HL-60/S4 treated with phorbol 12-myristate 13-acetate at 8.2 ng/mL for 4 days and 3 days (cell line): ENCODE results near the gene SYT12.

Experiments
- in situ Hi-C: fragments of 300-500 bp; cut with MboI; formaldehyde crosslinking; loops from 2 replicates; pipeline ENCODE4 v1.15.0; 2022; ENCODE audit warnings: low sequenced_read_pairs

The SYT12 gene

DNA sequence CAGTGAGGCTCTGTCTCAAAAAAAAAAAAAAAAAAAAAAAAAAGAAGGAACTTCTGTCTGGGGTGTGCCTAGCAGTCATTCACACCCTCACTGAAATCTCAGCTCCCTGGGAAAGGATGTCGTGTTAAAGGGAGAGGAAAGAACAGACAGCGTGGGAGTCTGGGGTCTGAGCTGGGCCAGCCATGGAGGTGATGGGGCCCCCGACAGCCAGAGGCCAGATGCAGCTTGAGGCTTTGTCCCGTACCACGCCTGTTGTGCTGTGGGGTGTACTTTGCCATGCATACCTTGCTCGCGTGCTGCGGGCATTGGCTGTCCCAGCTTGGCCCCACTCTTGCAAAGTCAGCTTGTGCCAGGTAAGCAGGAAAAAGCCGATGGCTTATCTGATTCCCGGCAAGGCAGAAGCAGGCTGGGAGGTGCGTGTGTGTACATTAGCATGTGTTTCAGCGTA lies 4.6 kb downstream of the SYT12 start:
- in situ Hi-C loops = no loop called here

DNA sequence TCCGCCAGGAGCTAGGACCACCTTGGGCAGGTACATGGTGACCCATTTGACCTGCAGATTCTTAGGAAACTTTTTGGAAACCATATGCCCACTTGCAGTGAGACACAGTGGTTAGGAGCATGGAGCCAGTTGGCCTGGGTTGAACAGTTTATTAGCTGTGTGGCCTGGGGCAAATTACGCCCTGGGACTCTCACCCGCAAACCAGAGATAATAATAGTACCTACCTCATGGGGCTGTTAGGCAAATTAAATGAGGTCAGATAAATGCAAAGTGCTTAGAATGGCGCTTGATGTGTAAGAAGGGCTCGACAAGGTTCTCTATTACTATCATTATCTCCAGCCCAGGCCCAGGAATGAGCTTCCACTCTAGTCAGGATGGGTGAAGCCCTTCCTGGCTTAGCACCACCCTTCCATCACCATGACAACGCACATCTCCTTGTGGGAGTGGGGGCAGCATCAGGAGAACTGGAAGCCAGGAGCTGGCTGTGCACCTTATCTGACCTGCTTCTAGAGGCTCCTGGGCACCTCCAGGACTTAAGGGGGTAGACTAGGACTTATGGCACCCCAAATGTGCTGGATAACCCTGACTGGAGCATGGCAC lies 5.1 kb downstream of the SYT12 start:
- in situ Hi-C loops = no loop called here

GRCh38 chr11:67029146-67029545 lies 6.2 kb downstream of the SYT12 start:
- in situ Hi-C loops = no loop called here

DNA sequence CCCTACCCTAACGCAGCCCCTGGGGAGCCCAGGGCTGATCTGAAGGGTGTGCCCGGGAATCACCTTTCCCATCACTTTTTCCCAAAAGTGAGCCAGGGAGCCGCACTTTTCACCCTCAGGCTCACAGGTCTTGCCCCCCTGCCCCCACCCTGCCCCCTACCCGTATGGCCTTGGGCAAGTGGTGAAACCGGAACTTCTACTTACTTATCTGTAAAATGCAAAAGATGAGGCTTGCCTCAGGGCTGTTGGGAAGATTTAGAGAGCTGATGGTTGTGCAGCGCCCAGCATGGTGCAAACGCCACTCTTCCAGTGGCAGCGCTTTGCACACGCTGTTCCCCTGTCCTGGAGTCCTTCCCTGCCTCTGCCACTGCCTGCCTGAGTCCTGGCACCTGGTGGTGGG lies 8.0 kb downstream of the SYT12 start:
- in situ Hi-C loops = no loop called here

- in situ Hi-C loops = no loop called here
These were observed 9.0 kb downstream of the SYT12 start for GRCh38 chr11:67031791-67032561.

DNA sequence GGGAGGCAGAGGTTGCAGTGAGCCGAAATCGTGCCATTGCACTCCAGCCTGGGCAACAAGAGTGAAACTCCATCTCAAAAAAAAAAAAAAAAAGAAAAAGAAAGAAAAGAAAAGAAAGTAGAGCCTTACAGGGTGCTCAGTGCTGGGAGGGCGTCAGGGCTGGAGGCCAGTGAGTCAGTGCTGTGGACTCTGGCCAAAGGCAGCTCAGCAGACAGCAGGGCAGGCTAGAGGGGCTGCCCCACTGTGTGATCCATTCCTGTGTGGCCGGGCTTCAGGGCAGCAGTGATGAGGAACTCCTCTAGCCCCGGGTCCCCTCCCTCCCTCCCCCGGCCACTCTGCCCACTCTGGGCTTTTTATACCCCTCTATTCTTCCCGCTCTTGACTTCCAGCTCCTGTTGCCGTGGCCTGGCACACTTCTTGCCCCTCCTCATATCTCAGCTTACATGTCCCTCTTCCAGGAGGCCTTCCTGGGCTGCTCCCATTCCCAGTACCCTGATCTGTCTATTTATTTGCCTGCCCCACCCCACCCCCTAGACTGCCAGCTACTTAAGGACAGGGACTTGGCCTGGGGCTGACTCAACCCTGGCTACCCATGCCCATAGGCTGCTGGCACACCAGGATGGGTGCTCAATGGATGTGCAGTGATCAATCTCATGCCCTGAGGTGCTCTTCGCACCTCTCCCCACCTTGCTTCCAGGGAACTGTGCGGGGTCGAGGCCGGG lies 10.1 kb downstream of the SYT12 start:
- in situ Hi-C loops = no loop called here

DNA sequence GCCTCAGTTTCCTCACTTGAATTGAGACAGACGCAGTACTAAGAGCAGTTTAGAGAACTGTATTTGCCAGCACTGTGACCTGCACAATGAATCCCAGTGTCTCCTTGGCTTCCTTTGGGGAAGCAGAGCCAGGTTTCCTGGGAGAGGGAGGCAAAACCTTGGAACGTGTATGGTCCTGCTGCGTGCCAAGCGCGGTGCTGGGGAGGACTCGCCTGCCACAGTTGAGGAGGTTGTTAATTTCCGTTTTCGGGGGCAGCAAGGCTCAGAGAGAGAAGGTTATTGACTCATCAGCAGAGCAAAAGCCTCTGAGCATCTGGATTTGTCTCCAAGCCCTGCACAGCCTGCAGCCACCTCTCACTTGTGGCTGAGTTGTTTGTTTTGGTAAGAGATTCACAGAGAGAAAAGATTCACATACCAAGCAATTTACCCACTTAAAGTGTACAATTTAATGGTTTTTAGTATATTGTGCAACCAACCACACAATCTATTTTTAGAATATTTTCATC lies 10.8 kb downstream of the SYT12 start:
- in situ Hi-C loops = no loop called here

- in situ Hi-C loops = no loop called here
These were observed 11.4 kb downstream of the SYT12 start for GRCh38 chr11:67034350-67034749.

- in situ Hi-C loops = no loop called here
These were observed 17.2 kb downstream of the SYT12 start for GRCh38 chr11:67040147-67040546.

- in situ Hi-C loops = no loop called here
These were observed 18.7 kb downstream of the SYT12 start for GRCh38 chr11:67041602-67042001.

GRCh38 chr11:67043572-67044349 lies 20.8 kb downstream of the SYT12 start:
- in situ Hi-C loops = no loop called here

GRCh38 chr11:67044496-67044895 lies 21.6 kb downstream of the SYT12 start:
- in situ Hi-C loops = no loop called here

DNA sequence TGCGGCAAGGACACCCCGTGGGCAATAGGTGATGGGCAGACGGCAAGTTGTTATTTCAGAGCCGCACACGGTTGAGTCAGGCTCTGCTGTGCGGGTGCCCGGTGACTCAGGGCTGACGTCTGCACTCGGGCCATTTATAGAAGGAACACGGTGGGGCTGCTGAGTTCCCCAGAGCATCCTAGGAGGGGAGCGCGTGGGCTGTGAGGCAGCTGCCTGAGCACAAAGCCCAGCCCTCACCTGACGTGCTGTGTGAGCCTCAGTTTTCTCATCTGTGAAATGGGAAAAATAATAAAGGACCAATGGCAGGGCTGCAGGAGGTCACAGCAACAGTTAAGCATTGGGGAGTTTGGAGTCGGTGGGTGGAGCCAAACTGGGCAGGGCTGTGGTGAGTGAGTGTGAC lies 22.4 kb downstream of the SYT12 start:
- in situ Hi-C loops = no loop called here

DNA sequence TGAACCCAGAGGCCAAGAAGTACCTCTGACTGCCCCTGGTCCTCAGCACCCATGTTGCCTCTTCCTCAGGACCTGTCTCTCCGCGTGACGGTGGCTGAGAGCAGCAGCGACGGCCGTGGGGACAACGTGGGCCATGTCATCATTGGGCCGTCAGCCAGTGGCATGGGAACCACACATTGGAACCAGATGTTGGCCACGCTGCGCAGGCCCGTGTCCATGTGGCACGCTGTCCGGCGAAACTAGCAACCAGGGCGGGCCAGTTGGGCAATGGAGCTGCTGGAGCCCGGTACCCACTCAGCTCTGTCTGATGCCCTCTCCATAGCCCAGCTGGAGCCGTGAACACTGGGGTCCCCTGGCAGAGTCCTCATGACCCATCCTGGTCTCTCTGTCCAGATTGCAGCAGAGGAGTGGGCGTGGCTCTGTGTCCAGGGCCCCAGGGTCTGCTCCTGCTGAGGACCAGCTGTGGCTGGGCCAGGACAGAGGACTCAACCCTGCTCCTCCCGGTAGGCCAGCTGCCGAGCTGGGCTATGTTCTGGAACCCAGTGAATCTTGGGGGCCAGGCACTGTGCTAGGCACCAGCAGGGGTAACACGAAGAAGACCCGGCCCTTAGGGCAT lies 25.7 kb downstream of the SYT12 start:
- in situ Hi-C loops = no loop called here

- in situ Hi-C loops = no loop called here
These were observed 27.2 kb downstream of the SYT12 start for GRCh38 chr11:67050139-67050538.

DNA sequence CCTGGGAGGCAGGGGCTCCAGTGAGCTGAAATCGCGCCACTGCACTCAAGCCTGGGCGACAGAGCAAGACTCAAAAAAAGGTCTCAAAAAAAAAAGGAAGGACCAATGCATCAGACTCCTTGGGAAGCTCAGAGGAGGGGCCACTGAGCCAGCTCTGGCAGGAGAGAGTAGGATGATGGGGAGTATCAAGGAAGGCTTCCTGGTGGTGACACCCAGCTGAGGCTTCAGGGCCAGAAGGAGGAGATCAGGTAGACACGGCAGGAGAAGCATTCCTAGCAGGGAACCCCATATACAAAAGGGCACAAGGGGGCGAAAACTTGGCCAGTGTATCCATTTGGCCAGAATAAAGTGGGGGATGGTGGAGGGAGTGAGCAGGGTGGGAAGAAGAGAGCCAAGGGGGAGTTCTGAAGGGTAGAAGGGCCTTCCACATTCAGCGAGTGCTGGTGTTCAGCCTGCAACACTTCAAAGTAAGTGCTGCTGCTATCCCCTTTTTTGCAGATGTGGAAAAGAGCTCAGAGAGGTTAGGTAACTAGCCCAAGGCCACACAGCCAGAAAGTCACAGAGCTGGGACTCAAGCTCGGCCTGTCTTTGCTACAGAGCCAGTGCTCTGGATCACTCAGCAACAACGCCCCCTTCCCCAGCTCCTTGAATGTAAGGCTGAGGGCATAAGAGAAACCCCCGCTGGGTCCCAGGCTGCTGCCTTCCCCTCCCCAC lies 28.4 kb downstream of the SYT12 start:
- in situ Hi-C loops = no loop called here

DNA sequence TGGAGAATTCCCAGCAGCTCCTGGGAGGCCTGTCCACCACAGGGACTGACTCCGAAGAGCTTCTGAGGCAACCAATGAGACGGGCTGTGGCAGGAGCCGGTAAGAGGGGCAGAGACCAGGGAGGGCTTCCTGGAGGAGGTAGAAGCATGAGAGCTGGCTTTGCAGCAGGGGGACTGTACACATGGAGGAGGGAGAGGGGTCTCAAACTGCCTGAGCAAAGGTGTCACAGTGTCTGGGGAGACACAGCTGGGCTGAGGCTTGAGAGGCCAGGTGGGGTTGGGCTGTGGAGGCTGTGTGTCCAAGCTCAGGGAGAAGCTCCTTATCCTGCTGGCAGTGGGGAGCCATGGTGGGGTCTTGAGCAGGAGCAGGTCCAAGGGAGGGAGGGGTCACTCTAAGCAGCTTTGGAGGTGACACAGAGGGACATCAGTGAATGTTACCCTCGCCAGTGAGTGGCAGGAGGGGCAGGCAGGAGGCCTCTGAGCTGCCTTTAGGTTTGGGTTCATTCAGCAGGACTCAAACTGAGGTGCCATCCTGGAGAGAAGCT lies 29.1 kb downstream of the SYT12 start:
- in situ Hi-C loops = no loop called here

GRCh38 chr11:67052891-67053290 lies 30.0 kb downstream of the SYT12 start:
- in situ Hi-C loops = no loop called here

GRCh38 chr11:67053896-67054329 lies 31.0 kb downstream of the SYT12 start:
- in situ Hi-C loops = no loop called here
